Measurements from ENCODE around the gene LIG4. TPM values are rescaled to one million over a fixed set of nuclear protein-coding genes. Genes with fewer than 3 reads are reported as not detected.
A peak's percentile ranks its signal among the peaks of the same experiment; 100 is the strongest.
"Not testable (repeated sequence)": the region's sequence is repeated elsewhere in the genome, so short reads cannot be mapped to it uniquely, and the experiment has no call there.

LIG4 gene
- total RNA-seq (2014; rRNA removed; shearing (Covaris generic)): 23.1 and 24.5 TPM in 2 replicates

GRCh38 chr13:108215436-108215835 lies at the start of gene LIG4:
Gene LIG4 (minus strand): TSS chr13:108215536. CDS start chr13:108211268, 4,268 bp downstream.
- H3K27ac ChIP-seq: no peak within 1 kb of the TSS
- H3K27me3 ChIP-seq (replicated peaks): no peaks in the 10 kb centered on the region
- H3K4me1 ChIP-seq (replicated peaks): peaks cover 19% of the 10 kb centered on the region
- H3K9me3 ChIP-seq (replicated peaks): no peaks in the 10 kb centered on the region
- peak; percentile 77 to 94 for DNase-seq (ENCODE audit: low read depth in 1 of 2, low spot score in 2 of 2)
- peaks cover 13% of the 10 kb centered on the region for H3K36me3 ChIP-seq
- peak within 1 kb of the TSS; percentile 42 for H3K4me3 ChIP-seq

DNA sequence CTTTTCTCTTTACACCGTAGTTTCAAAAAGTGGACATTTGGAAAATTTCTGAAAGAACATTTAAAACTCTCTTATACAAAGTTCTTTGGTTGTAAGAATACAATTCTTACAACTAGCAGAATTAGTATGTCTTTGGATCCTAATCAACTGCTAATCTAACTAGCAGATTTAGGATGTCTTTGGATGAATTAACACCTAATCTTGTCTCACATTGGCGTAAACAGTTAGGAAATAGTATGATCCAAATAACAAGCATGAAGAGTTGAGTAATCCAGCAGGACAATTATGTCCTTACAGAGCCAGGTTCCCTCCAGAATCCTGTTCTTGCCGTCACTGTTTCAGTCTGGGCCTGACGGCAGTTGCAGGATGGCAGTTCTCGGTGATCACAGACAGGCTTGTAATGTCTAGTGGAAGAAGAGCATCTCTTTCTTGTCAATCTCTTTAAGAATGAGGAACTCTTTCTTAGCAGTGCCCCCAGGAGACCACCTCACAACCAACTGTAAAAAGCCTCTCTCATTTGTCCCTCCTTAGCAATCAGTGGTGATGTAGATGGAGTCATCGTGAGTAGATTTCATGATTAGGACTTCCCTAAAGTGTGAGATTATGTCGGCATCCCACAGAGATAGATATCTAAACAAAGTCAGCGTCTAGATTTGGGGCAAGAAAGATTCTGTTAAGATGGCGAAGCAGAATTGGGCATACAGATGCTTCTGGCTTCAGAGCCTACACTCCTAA lies 48.5 kb upstream of the LIG4 start:
- Histone ChIP-seq H3K4me1 (replicated peaks) (no peaks in the 10 kb centered on the region), H3K4me3 (no peak overlapping the region), H3K27me3 (replicated peaks) (no peaks in the 10 kb centered on the region)

DNA sequence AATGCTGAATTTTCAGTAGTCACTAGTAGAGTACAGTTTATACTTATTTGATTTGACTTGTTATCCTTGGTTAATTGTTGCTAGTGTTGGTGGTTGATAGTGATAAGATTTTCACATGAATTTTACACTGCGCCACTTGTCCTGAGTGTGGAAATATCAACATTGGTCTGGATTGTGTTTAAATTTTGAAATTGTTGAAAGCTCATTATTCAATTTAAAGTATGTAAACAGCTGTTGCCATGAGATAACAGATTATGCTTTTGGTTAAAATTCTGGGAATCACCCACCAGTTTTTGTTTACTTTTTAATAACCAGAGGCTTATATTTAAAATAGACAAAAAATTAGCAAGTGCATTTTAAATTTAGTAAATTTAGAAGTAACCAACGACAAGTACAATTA lies 41.9 kb upstream of the LIG4 start:
- Histone ChIP-seq H3K36me3 (no peaks in the 10 kb centered on the region), H3K4me1 (replicated peaks) (no peaks in the 10 kb centered on the region), H3K27me3 (replicated peaks) (no peaks in the 10 kb centered on the region), H3K27ac (no peak overlapping the region), H3K9me3 (replicated peaks) (no peaks in the 10 kb centered on the region), H3K4me3 (no peak overlapping the region)
- no peak for DNase-seq (ENCODE audit: low read depth in 1 of 2, low spot score in 2 of 2)

More for the DNA sequence above, 48.5 kb upstream of the LIG4 start:
- DNase-seq (ENCODE audit: low read depth in 1 of 2, low spot score in 2 of 2): no peak
- H3K9me3 ChIP-seq (replicated peaks): no peaks in the 10 kb centered on the region
- no peak overlapping the region for H3K27ac ChIP-seq
- no peaks in the 10 kb centered on the region for H3K36me3 ChIP-seq

- Histone ChIP-seq H3K27ac (no peak overlapping the region), H3K27me3 (replicated peaks) (no peaks in the 10 kb centered on the region), H3K9me3 (replicated peaks) (no peaks in the 10 kb centered on the region), H3K4me3 (no peak overlapping the region), H3K36me3 (no peaks in the 10 kb centered on the region), H3K4me1 (replicated peaks) (no peaks in the 10 kb centered on the region)
- no peak for DNase-seq (ENCODE audit: low read depth in 1 of 2, low spot score in 2 of 2)
Observed at GRCh38 chr13:108249150-108249549, 33.8 kb upstream of the LIG4 start.

DNA sequence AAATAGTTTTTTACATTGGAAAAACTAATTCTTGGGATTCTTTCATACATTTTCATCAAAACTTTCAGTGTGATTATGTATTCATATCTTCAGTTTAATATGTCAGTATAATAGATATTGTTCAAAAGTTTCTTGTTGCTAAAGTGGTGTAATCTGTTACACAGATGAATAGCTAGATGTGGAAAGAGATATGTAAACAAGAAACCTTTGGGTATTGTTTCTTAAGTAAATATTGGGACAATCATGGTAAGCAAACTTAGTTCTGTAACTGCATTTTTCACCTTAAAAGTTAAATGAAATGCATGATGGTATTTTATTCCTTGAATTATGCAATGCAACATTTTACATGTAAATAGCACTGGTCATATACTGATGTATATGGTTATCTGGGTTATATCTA lies 15.0 kb upstream of the LIG4 start:
- DNase-seq (ENCODE audit: low read depth in 1 of 2, low spot score in 2 of 2): no peak
- peaks cover 12% of the 10 kb centered on the region; the same call in 1 of the 2 replicates for H3K36me3 ChIP-seq
- no peak overlapping the region for H3K4me3 ChIP-seq
- no peaks in the 10 kb centered on the region for H3K9me3 ChIP-seq (replicated peaks)
- H3K27me3 ChIP-seq (replicated peaks): no peaks in the 10 kb centered on the region
- no peak overlapping the region for H3K27ac ChIP-seq
- H3K4me1 ChIP-seq (replicated peaks): no peaks in the 10 kb centered on the region

GRCh38 chr13:108227651-108228272 lies 12.4 kb upstream of the LIG4 start:
- no peaks in the 10 kb centered on the region for H3K9me3 ChIP-seq (replicated peaks)
- peaks cover 12% of the 10 kb centered on the region; the same call in 1 of the 2 replicates for H3K36me3 ChIP-seq
- H3K4me3 ChIP-seq: no peak overlapping the region
- DNase-seq (ENCODE audit: low read depth in 1 of 2, low spot score in 2 of 2): no peak
- H3K27ac ChIP-seq: no peak overlapping the region
- H3K27me3 ChIP-seq (replicated peaks): no peaks in the 10 kb centered on the region
- no peaks in the 10 kb centered on the region for H3K4me1 ChIP-seq (replicated peaks)

GRCh38 chr13:108226184-108226583 lies 10.8 kb upstream of the LIG4 start:
- no peak for DNase-seq (ENCODE audit: low read depth in 1 of 2, low spot score in 2 of 2)
- Histone ChIP-seq H3K27me3 (replicated peaks) (no peaks in the 10 kb centered on the region), H3K9me3 (replicated peaks) (no peaks in the 10 kb centered on the region), H3K4me3 (no peak overlapping the region), H3K27ac (no peak overlapping the region), H3K4me1 (replicated peaks) (no peaks in the 10 kb centered on the region), H3K36me3 (peaks cover 12% of the 10 kb centered on the region; the same call in 1 of the 2 replicates)

GRCh38 chr13:108225440-108225839 lies 10.1 kb upstream of the LIG4 start:
- Histone ChIP-seq H3K27ac (no peak overlapping the region), H3K4me3 (no peak overlapping the region)

GRCh38 chr13:108223687-108224503 lies 8.6 kb upstream of the LIG4 start:
- Histone ChIP-seq H3K4me1 (replicated peaks) (peaks cover 8% of the 10 kb centered on the region), H3K27ac (no peak overlapping the region), H3K9me3 (replicated peaks) (no peaks in the 10 kb centered on the region), H3K4me3 (no peak overlapping the region), H3K27me3 (replicated peaks) (no peaks in the 10 kb centered on the region), H3K36me3 (peaks cover 2% of the 10 kb centered on the region)
- no peak for DNase-seq (ENCODE audit: low read depth in 1 of 2, low spot score in 2 of 2)

More at GRCh38 chr13:108225440-108225839, 10.1 kb upstream of the LIG4 start:
- DNase-seq (ENCODE audit: low read depth in 1 of 2, low spot score in 2 of 2): no peak
- Histone ChIP-seq H3K36me3 (peaks cover 12% of the 10 kb centered on the region; the same call in 1 of the 2 replicates), H3K9me3 (replicated peaks) (no peaks in the 10 kb centered on the region), H3K27me3 (replicated peaks) (no peaks in the 10 kb centered on the region), H3K4me1 (replicated peaks) (no peaks in the 10 kb centered on the region)

DNA sequence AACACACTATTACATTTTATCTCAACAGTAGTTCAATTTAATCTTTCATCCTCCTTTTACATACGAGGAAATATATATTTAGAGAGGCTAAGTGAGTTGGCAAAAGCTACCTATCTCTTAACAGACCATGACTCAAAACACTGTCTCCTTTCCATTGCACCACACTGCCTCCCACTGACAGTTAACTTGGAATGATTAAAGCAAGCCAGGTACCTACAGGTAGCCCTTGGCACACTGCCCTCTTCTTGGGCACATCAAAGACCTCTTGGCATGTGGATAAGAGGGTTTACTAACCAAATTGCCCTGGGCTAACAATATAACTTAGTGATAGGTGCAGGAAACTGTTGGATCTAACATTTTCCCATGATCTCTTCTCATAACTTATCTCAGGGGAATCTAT lies 4.7 kb upstream of the LIG4 start:
- no peaks in the 10 kb centered on the region for H3K9me3 ChIP-seq (replicated peaks)
- H3K27me3 ChIP-seq (replicated peaks): no peaks in the 10 kb centered on the region
- H3K27ac ChIP-seq: no peak overlapping the region
- H3K36me3 ChIP-seq: peaks cover 6% of the 10 kb centered on the region
- DNase-seq (ENCODE audit: low read depth in 1 of 2, low spot score in 2 of 2): no peak
- H3K4me3 ChIP-seq: no peak overlapping the region
- peaks cover 15% of the 10 kb centered on the region for H3K4me1 ChIP-seq (replicated peaks)

DNA sequence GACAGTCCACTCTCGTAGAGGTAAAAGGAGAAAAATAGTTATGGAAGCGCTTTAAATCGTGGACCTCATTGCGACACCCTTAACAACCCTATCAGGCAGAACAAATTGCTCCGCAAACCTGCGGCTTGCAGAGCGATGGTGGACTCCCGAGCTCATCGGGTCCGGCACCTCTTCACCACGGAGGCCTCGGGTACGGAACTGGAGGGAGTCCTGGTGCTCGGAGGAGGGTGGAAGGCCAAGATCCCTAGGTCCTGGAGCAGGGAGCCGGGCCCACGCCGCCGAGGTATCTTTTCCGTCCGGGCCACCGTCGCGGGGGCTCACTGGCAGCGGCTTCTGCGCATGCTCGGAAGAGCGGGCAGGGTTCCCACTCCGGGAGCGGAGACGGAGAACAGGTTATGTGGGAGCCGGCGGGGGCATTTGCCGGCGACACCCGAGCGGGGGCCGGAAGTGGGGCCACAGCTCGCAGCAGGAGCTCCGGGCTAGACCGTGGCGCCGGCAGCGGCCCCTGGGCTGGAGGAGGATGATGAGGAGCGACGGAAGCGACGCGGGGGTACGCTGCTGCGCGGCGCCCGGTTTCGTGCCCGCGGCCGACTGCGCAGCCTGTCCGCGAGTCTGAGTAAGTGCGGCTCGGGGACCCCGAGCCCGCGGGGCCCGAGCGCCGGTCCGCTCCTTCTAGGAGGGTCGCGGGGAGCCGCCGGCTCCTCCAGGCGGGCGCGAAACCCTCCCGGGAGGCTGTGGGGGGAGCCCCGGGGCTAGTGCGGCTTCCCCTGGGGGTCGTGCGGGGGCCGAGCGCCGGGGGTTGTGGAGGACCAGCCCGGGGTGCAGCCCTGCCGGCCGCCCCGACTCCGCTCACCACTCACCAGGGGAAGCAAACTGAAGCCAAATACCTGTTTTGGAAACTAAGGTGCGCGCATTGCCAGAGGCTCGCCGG lies 3.0 kb upstream of the LIG4 start, which contains the start of gene ABHD13:
Gene ABHD13 (plus strand): TSS at position 349 of the 931 bp plus-strand sequence. CDS start 10,827 bp downstream, outside the sequence.
- peak within 1 kb of the TSS; percentile 57 for H3K27ac ChIP-seq
- H3K27me3 ChIP-seq (replicated peaks): no peaks in the 10 kb centered on the region
- H3K9me3 ChIP-seq (replicated peaks): no peaks in the 10 kb centered on the region
- peaks cover 6% of the 10 kb centered on the region for H3K36me3 ChIP-seq
- DNase-seq (ENCODE audit: low read depth in 1 of 2, low spot score in 2 of 2): peak; percentile 94 to 97
- H3K4me3 ChIP-seq: peak within 1 kb of the TSS; percentile 89
- H3K4me1 ChIP-seq (replicated peaks): peaks cover 19% of the 10 kb centered on the region

DNA sequence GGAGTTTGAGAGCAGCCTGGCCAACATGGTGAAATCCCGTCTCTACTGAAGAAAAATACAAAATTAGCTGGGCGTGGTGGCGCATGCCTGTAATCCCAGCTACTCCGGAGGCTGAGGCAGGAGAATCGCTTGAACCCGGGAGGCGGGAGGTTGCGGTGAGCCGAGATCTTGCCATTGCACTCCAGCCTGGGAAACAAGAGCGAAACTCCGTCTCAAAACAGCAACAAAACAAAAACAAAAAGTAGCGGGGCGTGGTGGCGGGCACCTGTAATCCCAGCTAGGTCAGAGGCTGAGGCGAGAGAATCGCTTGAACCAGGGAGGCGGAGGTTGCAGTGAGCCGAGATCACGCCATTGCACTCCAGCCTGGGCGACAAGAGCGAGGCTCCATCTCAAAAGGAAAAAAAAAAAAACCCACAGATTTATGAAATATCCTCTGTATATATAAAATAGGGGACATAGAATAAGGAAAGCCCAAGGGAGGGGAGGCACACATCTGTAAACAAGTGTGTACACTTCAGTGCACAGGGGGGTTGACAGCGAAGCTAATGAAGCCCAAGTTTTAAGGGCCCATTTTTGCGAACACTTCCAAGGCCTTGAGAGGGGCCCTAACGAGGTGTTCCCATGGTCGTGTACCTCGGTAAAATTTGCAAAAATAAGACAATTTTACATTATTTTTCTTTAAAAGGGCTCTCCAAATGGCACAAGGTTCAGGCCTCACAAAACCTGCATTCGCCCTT lies 2.1 kb upstream of the LIG4 start:
- not testable (repeated sequence) for H3K36me3 ChIP-seq; H3K27me3 ChIP-seq (replicated peaks); H3K9me3 ChIP-seq (replicated peaks); DNase-seq (ENCODE audit: low read depth in 1 of 2, low spot score in 2 of 2)
- Histone ChIP-seq H3K4me1 (replicated peaks) (peaks cover 19% of the 10 kb centered on the region), H3K4me3 (peak overlapping the region; percentile 89), H3K27ac (peak overlapping the region; percentile 57)

Data from SJSA1 (cell line).